A549 (cell line): Measurements from ENCODE around the gene ADK. TPM values are rescaled to one million over a fixed set of nuclear protein-coding genes. Genes with fewer than 3 reads are reported as not detected.
"Not testable (repeated sequence)": the region's sequence is repeated elsewhere in the genome, so short reads cannot be mapped to it uniquely, and the experiment has no call there.

Experiments used
- ATAC-seq, 2 experiments: fragments of 200-7000 bp in 1 of 2; fragments of >200 bp in 1 of 2; cut with Nextera tagmentation in 1 of 2; cut with Tn5 transposase in 1 of 2; 3 replicates each; pipeline versions ENCODE4 v1.8.0 to v1.9.1; 2018 to 2020; ENCODE audit warnings: mild to moderate bottlenecking in 1 of 2, moderate library complexity in 1 of 2
- CTCF ChIA-PET: fragments of 300-600 bp; sonication (Branson Sonifier 250); formaldehyde crosslinking; extraction: SDS; loops from one replicate; lab custom pipeline; 2021; ENCODE audit warnings: antibody characterized with exemption, inconsistent platforms; lab: Yijun Ruan, JAX
- POLR2A ChIA-PET: fragments of 350-600 bp; formaldehyde crosslinking; extraction: SDS; loops from one replicate; lab custom pipeline; 2021; ENCODE audit warnings: antibody characterized with exemption, inconsistent platforms; lab: Yijun Ruan, JAX
- DNase-seq, 2 experiments: peaks; one replicate each; pipeline versions ENCODE4 v3.0.0 to v3.0.0-alpha.2; 2011 to 2016; ENCODE audit warnings: low read depth in 1 of 2, low spot score in 1 of 2
- FAIRE-seq: peaks from 2 replicates; lab custom pipeline; 2011; peaks lifted over from hg19 to GRCh38; lab: Jason Lieb, UNC
- H3K27ac ChIP-seq, 2 experiments: fragments of >200 bp; sonication (Bioruptor Twin); formaldehyde crosslinking; 3 replicates each; pipeline ENCODE4 v1.5.1; 2016 to 2017
- H3K4me1 ChIP-seq: fragments of >200 bp; sonication (Bioruptor Twin); formaldehyde crosslinking; 3 replicates; pipeline ENCODE4 v1.6.1; 2016
- H3K4me2 ChIP-seq: fragments of >200 bp; sonication (Bioruptor Twin); formaldehyde crosslinking; 3 replicates; pipeline ENCODE4 v1.6.1; 2016
- H3K4me3 ChIP-seq: fragments of >200 bp; sonication (Bioruptor Twin); formaldehyde crosslinking; 3 replicates; pipeline ENCODE4 v1.5.1; 2016
- H3K9me3 ChIP-seq: fragments of >200 bp; sonication (Bioruptor Twin); formaldehyde crosslinking; 3 replicates; pipeline ENCODE4 v1.6.1; 2016
- CBX2 ChIP-seq: fragments of 200-600 bp; sonication (generic); IDR thresholded peaks from 2 replicates; pipeline ENCODE4 v1.6.1; 2016; ENCODE audit warnings: low read depth, mild to moderate bottlenecking, borderline replicate concordance
- CHD2 ChIP-seq: fragments of 150-350 bp; IDR thresholded peaks from 2 replicates; pipeline ENCODE4 v1.6.1; 2014; ENCODE audit warnings: low read length; ENCODE audit not compliant: partially characterized antibody
- ELK1 ChIP-seq: fragments of 150-350 bp; IDR thresholded peaks from 2 replicates; pipeline ENCODE4 v1.6.1; 2014; ENCODE audit warnings: low read depth, mild to moderate bottlenecking, low read length
- FOSB ChIP-seq: fragments of 250-450 bp; sonication (Bioruptor Pico); IDR thresholded peaks from 2 replicates; pipeline ENCODE4 v1.5.0; 2020; ENCODE audit warnings: mild to moderate bottlenecking, moderate library complexity
- FOSL2 ChIP-seq, 2 experiments: fragments of 450-650 bp in 1 of 2; fragments of >200 bp in 1 of 2; sonication (Bioruptor Twin) in 1 of 2; formaldehyde crosslinking; IDR thresholded peaks; 2 replicates each; pipeline versions ENCODE4 v1.5.0 to v1.6.1; 2016 to 2020; ENCODE audit warnings: mild to moderate bottlenecking in 1 of 2, moderate library complexity in 1 of 2
- GATA3 ChIP-seq: IDR thresholded peaks from 2 replicates; pipeline ENCODE4 v1.6.1; 2012; ENCODE audit warnings: borderline replicate concordance
- HEYL ChIP-seq: fragments of 250-450 bp; sonication (Bioruptor Pico); IDR thresholded peaks from 2 replicates; pipeline ENCODE4 v1.8.0; 2021; ENCODE audit warnings: mild to moderate bottlenecking, moderate library complexity
- HOXA7 ChIP-seq: fragments of 250-450 bp; sonication (Bioruptor Pico); IDR thresholded peaks from 2 replicates; pipeline ENCODE4 v1.5.0; 2020; ENCODE audit warnings: mild to moderate bottlenecking, moderate library complexity
- HOXB5 ChIP-seq: fragments of 250-450 bp; sonication (Bioruptor Pico); IDR thresholded peaks from 2 replicates; pipeline ENCODE4 v1.5.0; 2020; ENCODE audit warnings: mild to moderate bottlenecking, moderate library complexity
- JUN ChIP-seq, 2 experiments: fragments of >200 bp; sonication (Bioruptor Twin); formaldehyde crosslinking; IDR thresholded peaks; 2 replicates in 1 of 2; 3 replicates in 1 of 2; pipeline ENCODE4 v1.6.1; 2016 to 2017
- KDM1A ChIP-seq: fragments of 200-600 bp; sonication (generic); IDR thresholded peaks from 2 replicates; pipeline ENCODE4 v1.6.1; 2016; ENCODE audit warnings: low read depth, mild to moderate bottlenecking
- MAFK ChIP-seq: fragments of 450-650 bp; IDR thresholded peaks from 2 replicates; pipeline ENCODE4 v1.6.1; 2014; ENCODE audit not compliant: partially characterized antibody
- NPAS2 ChIP-seq: fragments of 250-450 bp; sonication (Bioruptor Pico); IDR thresholded peaks from 2 replicates; pipeline ENCODE4 v1.8.0; 2022; ENCODE audit warnings: mild to moderate bottlenecking, moderate library complexity, borderline replicate concordance
- NR3C1 ChIP-seq: fragments of >200 bp; sonication (Bioruptor Twin); formaldehyde crosslinking; IDR thresholded peaks from 3 replicates; pipeline ENCODE4 v1.6.1; 2017
- PHF8 ChIP-seq: fragments of 200-600 bp; sonication (generic); IDR thresholded peaks from 2 replicates; pipeline ENCODE4 v1.6.1; 2016; ENCODE audit warnings: low read depth, mild to moderate bottlenecking, antibody characterized with exemption, moderate library complexity, borderline replicate concordance
- POLR2A ChIP-seq: IDR thresholded peaks from 2 replicates; pipeline ENCODE4 v1.6.1; 2012; ENCODE audit warnings: mild to moderate bottlenecking, low read length
- POLR2AphosphoS2 ChIP-seq: conservative IDR thresholded peaks from 2 replicates; pipeline ENCODE4 v1.6.1; 2012; ENCODE audit warnings: low read length, improper control_type of control experiment, inconsistent platforms
- RARB ChIP-seq: fragments of 250-450 bp; sonication (Bioruptor Pico); IDR thresholded peaks from 2 replicates; pipeline ENCODE4 v1.8.0; 2021; ENCODE audit warnings: mild to moderate bottlenecking, moderate library complexity
- RNF2 ChIP-seq: fragments of 200-600 bp; sonication (generic); IDR thresholded peaks from 2 replicates; pipeline ENCODE4 v1.6.1; 2016; ENCODE audit warnings: low read depth, mild to moderate bottlenecking, antibody characterized with exemption, moderate library complexity, borderline replicate concordance
- ZC3H11A ChIP-seq: fragments of 450-650 bp; IDR thresholded peaks from 2 replicates; pipeline ENCODE4 v1.6.1; 2014; ENCODE audit warnings: antibody characterized with exemption, mild to moderate bottlenecking
- ZSCAN20 ChIP-seq: fragments of 250-450 bp; sonication (Bioruptor Pico); IDR thresholded peaks from 2 replicates; pipeline ENCODE4 v1.8.0; 2022; ENCODE audit warnings: mild to moderate bottlenecking, moderate library complexity
- WGBS: methylation state at CpG from one replicate; pipeline ENCODE4 v1.1.6; 2017; ENCODE audit errors: missing lambda C conversion rate; 5-methylcytosine and 5-hydroxymethylcytosine counted together
- polyA plus RNA-seq, 4 experiments: library from polyadenylated mRNA; depleted of rRNA in 3 of 4; stranded (reverse); fragments of >200 nt; fragmentation: RNase III in 1 of 4; extraction: RNeasy Plus Mini Kit Qiagen cat#74134 plus additional on column Dnase treatment in 1 of 4; gene quantifications; 2 replicates in 3 of 4; 3 replicates in 1 of 4; pipeline ENCODE4 v1.2.3, GENCODE V29; 2011 to 2017

ADK gene
- polyA plus RNA-seq, 2 of the 4 experiments (the other 2 are of a cell fraction): 35.8 to 40.7 TPM

- DNase-seq, POLR2A ChIA-PET, H3K9me3 ChIP-seq, ATAC-seq, H3K4me1 ChIP-seq, H3K4me2 ChIP-seq, H3K4me3 ChIP-seq, H3K27ac ChIP-seq, FAIRE-seq: not testable (repeated sequence)
- CTCF ChIA-PET: interaction anchor here (1.2 kb wide), 1 partner anchor 26 kb away, joined by 3 read pairs; no protein-coding TSS in a partner anchor
These were observed 347.6 kb downstream of the ADK start for GRCh38 chr10:74498664-74499063.

- H3K4me3 ChIP-seq: no peak overlapping the region
- CTCF ChIA-PET: interaction anchor here (0.6 to 1.3 kb wide), 5 partner anchors 10 to 1581 kb away, joined by 3 to 6 read pairs (median 3); no protein-coding TSS in a partner anchor
- no peak overlapping the region for H3K4me2 ChIP-seq
- ATAC-seq: no peak
- H3K27ac ChIP-seq: no peak overlapping the region
- no peak for TF ChIP-seq POLR2AphosphoS2
- TF ChIP-seq POLR2A: no peak
- TF ChIP-seq RNF2: no peak
- TF ChIP-seq ELK1: no peak
- TF ChIP-seq HOXA7 (CRISPR knock-in tag): no peak
- no peak for TF ChIP-seq CBX2
- TF ChIP-seq CHD2: no peak
- POLR2A ChIA-PET: no interaction called here
- 92% methylated on average over 4 of the region's 4 CpGs for WGBS
- FAIRE-seq: no peak
- H3K4me1 ChIP-seq: peaks cover 10% of the 10 kb centered on the region
- no peak for DNase-seq
- no peaks in the 10 kb centered on the region for H3K9me3 ChIP-seq
These were observed 349.1 kb downstream of the ADK start for GRCh38 chr10:74500026-74500704.

- CTCF ChIA-PET: interaction anchor here (1.3 kb wide), 1 partner anchor 10 kb away, joined by 3 read pairs; no protein-coding TSS in a partner anchor
- H3K27ac ChIP-seq: no peak overlapping the region
- ATAC-seq: no peak
- TF ChIP-seq ELK1 (no peak), GATA3 (no peak), ZSCAN20 (CRISPR knock-in tag) (no peak), MAFK (no peak), HOXA7 (CRISPR knock-in tag) (no peak), NR3C1 (no peak), FOSB (CRISPR knock-in tag) (no peak), ZC3H11A (no peak), JUN (IDR thresholded peaks at IDR 0.05) (no peak), KDM1A (no peak), FOSL2 (IDR thresholded peaks at IDR 0.05) (no peak), FOSL2 (CRISPR knock-in tag; IDR thresholded peaks at IDR 0.05) (no peak), HEYL (CRISPR knock-in tag) (no peak), CBX2 (no peak), HOXB5 (CRISPR knock-in tag) (no peak), NPAS2 (CRISPR knock-in tag) (no peak), PHF8 (no peak), RARB (no peak)
- TF ChIP-seq, all 56 proteins: peak for 0
- POLR2A ChIA-PET: no interaction called here
- DNase-seq (no peak), FAIRE-seq (no peak)
- Histone ChIP-seq H3K4me3 (no peak overlapping the region), H3K9me3 (no peaks in the 10 kb centered on the region), H3K4me2 (no peak overlapping the region), H3K4me1 (peaks cover 10% of the 10 kb centered on the region)
These were observed 349.8 kb downstream of the ADK start for GRCh38 chr10:74500816-74501215.
